Raji (cell line): Measurements from ENCODE around the gene RFLNA.

Source experiments
- POLR2A ChIP-seq: IDR thresholded peaks from 2 replicates; pipeline ENCODE4 v1.6.1; 2011; ENCODE audit warnings: low read depth, low read length, control low read depth; ENCODE audit not compliant: insufficient read depth

Gene RFLNA

GRCh38 chr12:124333724-124334123, 38.8 kb downstream of the RFLNA start:
- no peak for TF ChIP-seq POLR2A

DNA sequence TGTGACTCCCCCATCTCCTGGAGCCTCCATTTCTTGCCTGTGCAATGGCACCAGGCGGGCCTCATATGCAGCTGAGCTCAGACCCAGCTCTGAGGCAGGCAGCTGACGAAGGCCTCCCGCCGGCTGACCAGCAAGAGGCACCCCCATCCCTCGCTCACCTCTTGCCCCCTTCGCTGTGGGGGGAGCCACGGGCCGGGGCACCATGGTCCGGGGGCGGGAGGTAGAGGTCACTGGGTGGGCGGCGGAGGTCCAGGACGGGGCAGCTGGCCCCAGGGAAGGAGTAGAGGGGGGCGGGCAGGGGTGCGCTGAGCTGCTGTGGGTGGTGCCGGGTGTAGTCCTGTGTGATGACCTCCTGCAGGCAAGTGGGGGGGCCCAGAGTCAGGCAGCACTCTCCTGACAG, 39.4 kb downstream of the RFLNA start:
- no peak for TF ChIP-seq POLR2A

DNA sequence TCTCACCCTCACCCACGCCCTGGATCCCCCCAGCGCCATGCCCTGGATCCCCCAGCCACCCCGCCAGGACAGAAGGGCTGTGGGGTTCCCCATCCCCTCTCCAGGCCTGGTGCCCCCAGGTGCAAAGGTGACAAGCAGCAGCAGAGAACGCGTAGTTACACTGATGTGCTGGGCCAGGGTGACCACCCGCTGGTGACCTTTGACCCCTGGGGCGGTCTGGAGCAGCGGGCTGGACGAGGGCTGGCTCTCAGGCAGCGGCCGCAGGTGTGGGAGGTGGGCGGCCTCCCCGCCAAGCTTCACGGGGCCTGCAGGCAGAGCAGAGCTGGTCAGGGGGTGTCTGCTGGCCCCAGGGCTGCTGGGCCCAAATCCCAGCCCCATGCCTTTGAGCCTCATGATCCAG, 40.1 kb downstream of the RFLNA start:
- TF ChIP-seq POLR2A: no peak

DNA sequence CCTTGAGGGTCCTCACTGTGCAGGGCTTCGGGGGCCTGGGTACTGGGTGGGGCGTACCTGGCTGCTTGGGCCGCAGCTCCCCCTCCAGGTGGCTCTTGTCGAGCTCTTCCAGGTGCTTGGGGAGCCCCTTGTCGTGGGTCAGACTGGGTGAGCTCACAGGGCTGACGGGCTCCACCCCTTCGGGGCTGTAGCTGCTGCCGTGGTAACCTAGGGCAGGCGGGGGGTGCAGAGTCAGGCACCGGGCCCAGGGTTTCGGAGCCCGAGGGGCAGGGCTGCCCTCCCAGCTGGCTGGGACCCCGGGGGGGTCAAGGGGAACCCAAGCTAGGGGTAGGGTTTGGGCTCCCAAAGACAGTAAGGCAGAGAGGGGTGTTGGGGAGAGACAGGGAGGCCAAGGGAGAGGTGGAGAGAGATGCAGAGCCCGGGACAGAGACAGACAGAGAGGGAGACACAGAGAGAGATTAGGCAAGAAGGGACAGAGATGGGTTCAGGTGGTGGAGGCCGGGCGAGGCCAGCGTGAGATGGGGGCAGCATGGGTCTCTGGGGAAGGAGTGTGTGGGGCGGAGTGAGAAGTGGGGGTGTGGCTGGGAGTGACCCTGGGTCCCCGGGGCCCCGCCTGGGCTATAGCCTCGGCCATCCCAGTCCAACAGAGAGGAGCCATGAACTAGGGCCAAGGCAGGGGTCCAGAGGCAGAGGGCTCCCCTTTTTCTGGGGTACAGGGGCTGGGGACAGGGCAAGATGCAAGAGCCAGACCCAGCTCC, 40.7 kb downstream of the RFLNA start:
- no peak for TF ChIP-seq POLR2A

DNA sequence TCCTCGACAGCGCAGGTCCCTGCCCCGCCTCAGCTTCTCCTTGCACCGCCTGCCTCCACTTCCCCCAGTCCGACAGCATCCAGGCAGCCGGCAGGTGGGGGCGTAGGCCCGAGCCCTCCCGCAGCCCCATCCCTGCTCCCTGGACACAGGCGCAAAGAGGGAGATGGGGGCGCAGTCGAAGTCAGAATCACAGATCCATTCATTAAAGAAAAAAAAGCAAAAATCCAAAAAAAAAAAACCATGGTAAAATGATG, 41.2 kb downstream of the RFLNA start:
- no peak for TF ChIP-seq POLR2A

DNA sequence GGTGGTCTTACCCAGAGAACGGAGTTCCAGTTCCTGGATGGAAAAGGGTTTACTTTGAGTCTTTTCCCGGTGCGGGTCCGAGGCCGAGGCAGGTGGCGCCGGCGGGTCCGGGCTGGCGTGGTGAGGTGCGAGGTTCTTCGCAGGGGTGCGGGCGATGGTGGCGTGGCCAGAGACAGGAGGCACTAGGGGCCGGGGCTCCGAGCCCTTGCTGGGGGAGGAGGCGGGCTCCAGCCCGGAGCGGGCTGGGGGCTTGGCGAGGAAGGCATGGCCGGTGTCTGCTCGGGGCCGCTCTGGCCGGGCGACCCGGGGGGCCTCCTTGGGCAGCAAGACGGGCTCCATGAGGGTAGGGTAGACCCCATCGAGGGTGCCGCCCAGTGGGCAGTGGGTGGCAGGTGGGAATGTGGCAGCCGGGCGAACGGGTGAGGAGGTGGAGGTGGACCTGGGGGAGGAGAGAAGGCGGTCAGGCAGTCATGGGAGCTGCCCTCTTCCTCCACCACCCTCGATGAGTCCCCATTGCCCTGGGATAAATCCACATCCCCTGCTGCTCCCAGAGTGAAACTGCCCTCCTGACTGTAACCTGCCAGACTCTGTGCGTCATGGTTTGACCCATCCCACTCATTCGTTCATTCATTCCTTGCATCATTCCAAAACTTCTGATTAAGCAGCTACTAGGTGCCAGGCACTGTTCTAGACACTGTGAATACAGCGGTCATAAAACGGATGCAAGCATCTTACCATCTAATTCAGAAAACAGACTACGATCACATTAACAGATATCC, 42.0 kb downstream of the RFLNA start:
- no peak for TF ChIP-seq POLR2A

DNA sequence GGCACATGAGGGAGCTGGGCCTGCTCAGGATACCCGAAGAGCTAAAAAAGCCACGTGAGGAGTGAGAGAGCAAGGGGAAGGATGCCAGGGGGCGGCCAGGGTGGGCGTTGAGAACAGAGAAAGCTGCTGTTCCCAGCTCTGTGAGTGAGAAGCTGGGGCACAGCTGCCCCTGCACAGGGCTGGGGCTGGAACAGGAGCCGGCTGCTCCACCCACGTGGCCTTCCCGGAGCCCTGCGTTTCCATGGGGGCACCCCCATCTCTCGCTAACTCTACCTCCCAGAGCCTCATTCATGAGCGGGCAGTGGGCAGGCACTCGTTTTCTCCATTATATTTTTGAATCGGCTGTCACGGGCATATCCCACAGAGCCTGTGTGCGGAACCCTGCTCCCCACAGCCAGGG, 42.7 kb downstream of the RFLNA start:
- no peak for TF ChIP-seq POLR2A

DNA sequence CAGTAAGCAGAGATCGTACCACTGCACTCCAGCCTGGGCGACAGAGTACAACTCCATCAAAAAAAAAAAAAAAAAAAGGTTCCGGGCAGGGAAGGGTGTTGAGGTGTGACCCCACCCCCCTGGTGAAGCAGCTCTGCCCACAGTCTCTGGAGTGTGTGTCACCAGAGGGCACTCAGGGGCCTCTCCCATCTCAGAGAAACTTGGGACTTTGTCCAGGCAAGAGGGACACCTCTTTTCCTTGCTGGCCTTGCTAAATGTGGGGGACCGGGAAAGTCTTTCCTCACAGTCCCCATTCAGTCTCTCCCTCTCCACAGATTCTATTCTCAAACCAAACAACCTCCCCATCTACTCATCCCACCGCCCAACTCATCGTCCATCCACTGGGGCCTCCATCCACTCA, 43.6 kb downstream of the RFLNA start:
- TF ChIP-seq POLR2A: no peak

DNA sequence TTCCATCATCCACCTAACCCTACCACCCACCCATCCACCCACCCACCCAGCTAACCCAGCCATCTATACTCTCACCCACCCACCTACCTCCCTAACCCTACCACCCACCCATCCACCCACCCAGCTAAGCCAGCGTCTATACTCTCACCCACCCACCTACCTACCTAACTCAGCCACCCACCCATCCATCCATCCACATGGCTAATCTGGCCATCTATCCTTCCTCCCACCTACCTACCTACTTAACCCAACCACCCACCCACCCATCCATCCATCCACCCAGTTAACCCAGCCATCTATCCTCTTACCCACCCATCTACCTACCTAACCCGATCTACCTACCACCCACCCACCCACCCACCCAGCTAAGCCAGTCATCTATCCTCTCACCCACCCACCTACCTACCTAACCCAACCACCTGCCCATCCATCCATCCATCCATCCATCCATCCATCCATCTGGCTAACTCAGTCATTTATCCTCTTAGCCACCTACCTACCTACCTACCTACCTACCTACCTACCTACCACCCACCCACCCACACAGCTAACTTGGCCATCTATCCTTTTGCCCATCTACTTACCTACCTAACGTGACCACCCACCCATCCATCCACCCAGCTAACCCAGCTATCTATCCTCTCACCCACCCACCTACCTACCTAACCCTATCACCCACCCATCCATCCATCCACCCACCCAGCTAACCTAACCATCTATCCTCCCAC, 44.1 kb downstream of the RFLNA start:
- TF ChIP-seq POLR2A: no peak

GRCh38 chr12:124340080-124340900, 45.4 kb downstream of the RFLNA start:
- no peak for TF ChIP-seq POLR2A

DNA sequence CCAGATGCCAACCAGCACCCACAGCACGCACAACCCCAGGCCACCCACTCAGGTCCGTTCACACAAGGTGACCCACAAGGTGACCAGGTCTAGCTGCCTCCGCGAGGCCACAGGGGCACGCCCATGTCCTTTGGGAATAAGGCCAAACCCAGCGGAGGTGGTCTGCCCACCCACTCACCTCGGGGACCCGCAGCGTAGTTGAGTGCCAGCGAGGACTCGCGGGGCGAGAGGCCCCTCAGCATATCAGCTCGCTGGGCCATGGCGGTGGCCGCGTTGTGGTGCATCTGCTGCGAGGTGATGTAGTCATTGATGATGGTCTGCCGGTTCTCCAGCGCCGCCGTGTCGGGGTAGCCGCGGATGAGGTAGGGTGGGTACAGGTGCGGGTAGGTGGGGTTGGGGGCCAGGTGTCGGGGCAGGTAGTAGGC, 46.8 kb downstream of the RFLNA start:
- no peak for TF ChIP-seq POLR2A

DNA sequence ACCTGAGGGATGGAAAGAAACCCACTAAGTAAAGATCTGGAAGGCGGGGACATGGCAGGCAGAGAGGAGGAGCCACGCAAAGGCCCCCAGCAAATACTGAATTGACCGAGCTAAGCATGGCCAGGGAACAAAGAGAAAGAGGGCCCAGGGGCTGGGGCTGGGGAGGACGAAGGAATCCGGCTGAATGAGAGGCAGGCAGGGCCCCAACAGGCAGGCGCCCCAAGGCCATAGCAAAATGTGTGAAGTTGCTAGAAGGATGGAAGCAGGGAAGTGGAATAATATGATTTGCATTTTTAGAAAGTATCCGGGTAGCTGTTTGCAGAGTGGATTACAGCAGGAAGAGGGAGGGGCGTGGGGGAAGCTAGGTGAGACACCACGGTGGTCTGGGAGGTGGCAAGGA, 49.1 kb downstream of the RFLNA start:
- TF ChIP-seq POLR2A: no peak

GRCh38 chr12:124344526-124344925, 49.6 kb downstream of the RFLNA start:
- no peak for TF ChIP-seq POLR2A

- no peak for TF ChIP-seq POLR2A
These were observed 50.9 kb downstream of the RFLNA start for GRCh38 chr12:124345795-124346194.
